Keratinocyte (primary cell): ENCODE measurements around the gene NOX3. TPM values are rescaled to one million over a fixed set of nuclear protein-coding genes. Genes with fewer than 3 reads are reported as not detected.

ENCODE experiments used
- DNase-seq: peaks from one replicate; pipeline ENCODE4 v3.0.0-alpha.2; 2011; ENCODE audit warnings: low read depth, missing footprints, low spot score
- FAIRE-seq: peaks from 2 replicates; lab custom pipeline; 2011; peaks lifted over from hg19 to GRCh38; lab: Jason Lieb, UNC
- H2AFZ ChIP-seq: 2 replicates; pipeline ENCODE4 v1.6.0; 2012; ENCODE audit warnings: low read length, control low read depth, inconsistent platforms; ENCODE audit not compliant: control insufficient read depth
- H3K27ac ChIP-seq: 2 replicates; pipeline ENCODE4 v1.5.1; 2011; ENCODE audit warnings: low read length; ENCODE audit not compliant: control insufficient read depth, insufficient read depth
- H3K27me3 ChIP-seq: 3 replicates; pipeline ENCODE4 v1.6.0; 2011; ENCODE audit warnings: low read length; ENCODE audit not compliant: control insufficient read depth, insufficient read depth; ENCODE audit errors: extremely low read depth
- H3K36me3 ChIP-seq, 2 experiments: 2 replicates in 1 of 2; 3 replicates in 1 of 2; pipeline ENCODE4 v1.5.1; 2011; ENCODE audit warnings: low read length in 2 of 2, mild to moderate bottlenecking in 1 of 2; ENCODE audit not compliant: control insufficient read depth in 2 of 2, insufficient read depth in 2 of 2; ENCODE audit errors: extremely low read depth in 1 of 2
- H3K4me1 ChIP-seq: 3 replicates; pipeline ENCODE4 v1.5.1; 2011; ENCODE audit warnings: low read length; ENCODE audit not compliant: control insufficient read depth, insufficient read depth; ENCODE audit errors: extremely low read depth
- H3K4me2 ChIP-seq: 3 replicates; pipeline ENCODE4 v1.6.0; 2011; ENCODE audit warnings: low read depth, low read length; ENCODE audit not compliant: control insufficient read depth, insufficient read depth; ENCODE audit errors: extremely low read depth
- H3K4me3 ChIP-seq, 3 experiments: fragments of 200-600 bp in 1 of 3; sonication (generic) in 1 of 3; 2 replicates in 2 of 3; 3 replicates in 1 of 3; pipeline ENCODE4 v1.5.1; 2011 to 2016; ENCODE audit warnings: low read length in 3 of 3, mild to moderate bottlenecking in 3 of 3, control low read depth in 2 of 3, inconsistent platforms in 1 of 3, low read depth in 1 of 3, mixed read lengths in 1 of 3, mixed run types in 1 of 3, moderate library complexity in 1 of 3; ENCODE audit not compliant: control insufficient read depth in 2 of 3, insufficient read depth in 2 of 3; ENCODE audit errors: extremely low read depth in 1 of 3
- H3K79me2 ChIP-seq: 2 replicates; pipeline ENCODE4 v1.6.0; 2012; ENCODE audit warnings: low read length; ENCODE audit not compliant: control insufficient read depth, insufficient read depth
- H3K9ac ChIP-seq: 3 replicates; pipeline ENCODE4 v1.6.0; 2011; ENCODE audit warnings: low read length; ENCODE audit not compliant: control insufficient read depth, insufficient read depth; ENCODE audit errors: extremely low read depth
- H3K9me1 ChIP-seq: 3 replicates; pipeline ENCODE4 v1.6.0; 2011; ENCODE audit warnings: low read length; ENCODE audit not compliant: control insufficient read depth, insufficient read depth; ENCODE audit errors: extremely low read depth
- H3K9me3 ChIP-seq: 2 replicates; pipeline ENCODE4 v1.5.1; 2012; ENCODE audit warnings: low read depth, low read length; ENCODE audit not compliant: control insufficient read depth
- H4K20me1 ChIP-seq: 3 replicates; pipeline ENCODE4 v1.6.0; 2011; ENCODE audit warnings: low read length; ENCODE audit not compliant: control insufficient read depth, insufficient read depth; ENCODE audit errors: extremely low read depth
- CTCF ChIP-seq, 3 experiments: IDR thresholded peaks in 1 of 3; conservative IDR thresholded peaks in 1 of 3; optimal IDR thresholded peaks in 1 of 3; 2 replicates in 2 of 3; 3 replicates in 1 of 3; pipeline versions ENCODE3 to v1.5.1; 2011; ENCODE audit warnings: low read length in 3 of 3, mild to moderate bottlenecking in 3 of 3, moderate library complexity in 2 of 3, control low read depth in 1 of 3, inconsistent platforms in 1 of 3; ENCODE audit not compliant: insufficient read depth in 2 of 3; ENCODE audit errors: extremely low read depth in 1 of 3
- EZH2 ChIP-seq: IDR thresholded peaks from one replicate; pipeline ENCODE4 v1.6.1; 2012; ENCODE audit warnings: inconsistent platforms, mild to moderate bottlenecking, low read length, moderate library complexity
- dilution Hi-C: fragments of 300-500 bp; cut with MboI; formaldehyde crosslinking; loops from one replicate; pipeline ENCODE4 v1.7.0; 2020; ENCODE audit warnings: low sequenced_read_pairs; ENCODE audit not compliant: extremely low pct_ligation_motif_present
- polyA plus RNA-seq, 5 experiments: library from polyadenylated mRNA; depleted of rRNA in 3 of 5; stranded (reverse) in 3 of 5; stranded (forward) in 1 of 5; unstranded in 1 of 5; fragments of >200 nt; gene quantifications; 1 replicate in 1 of 5; 2 replicates in 3 of 5; 3 replicates in 1 of 5; pipeline versions ENCODE4 v1.2.1 to v1.2.3, GENCODE V29; 2011 to 2012; ENCODE audit warnings: missing spikeins in 2 of 5, low read depth in 1 of 5, low replicate concordance in 1 of 5

The NOX3 gene
- polyA plus RNA-seq, 1 donor (not counting 4 experiments of a cell fraction or from before 2014, with no cell fraction given): not detected

- Histone ChIP-seq H3K4me2 (no peak overlapping the region), H2AFZ (no peak overlapping the region), H3K9ac (no peak overlapping the region)
Observed at GRCh38 chr6:155399745-155400653, 55.6 kb downstream of the NOX3 start.

GRCh38 chr6:155399062-155399744 is 56.4 kb downstream of the NOX3 start:
- no peaks in the 10 kb centered on the region for H4K20me1 ChIP-seq
- no peak overlapping the region for H3K4me2 ChIP-seq
- no peaks in the 10 kb centered on the region for H3K79me2 ChIP-seq
- H2AFZ ChIP-seq: no peak overlapping the region
- H3K36me3 ChIP-seq: no peaks in the 10 kb centered on the region
- dilution Hi-C loops: no loop called here
- no peaks in the 10 kb centered on the region for H3K4me1 ChIP-seq
- TF ChIP-seq EZH2 (no peak), CTCF (optimal IDR thresholded peaks at IDR 0.05 in 1 of 3, IDR thresholded peaks at IDR 0.05 in 1 of 3, conservative IDR thresholded peaks at IDR 0.05 in 1 of 3; ENCODE audit: extremely low read depth in 1 of 3, insufficient read depth in 2 of 3, low read length in 3 of 3) (no peak)
- peaks cover 3% of the 10 kb centered on the region for H3K27me3 ChIP-seq
- FAIRE-seq (no peak), DNase-seq (no peak)
- H3K9ac ChIP-seq: no peak overlapping the region
- H3K27ac ChIP-seq: no peak overlapping the region
- no peaks in the 10 kb centered on the region for H3K9me1 ChIP-seq
- H3K4me3 ChIP-seq: no peak overlapping the region
- no peaks in the 10 kb centered on the region for H3K9me3 ChIP-seq

More at GRCh38 chr6:155399745-155400653, 55.6 kb downstream of the NOX3 start:
- no peaks in the 10 kb centered on the region for H3K9me3 ChIP-seq
- no peaks in the 10 kb centered on the region for H3K36me3 ChIP-seq
- no peak overlapping the region for H3K27ac ChIP-seq
- dilution Hi-C loops: no loop called here
- DNase-seq (no peak), FAIRE-seq (no peak)
- H3K27me3 ChIP-seq: peaks cover 3% of the 10 kb centered on the region
- H3K4me3 ChIP-seq: no peak overlapping the region
- no peaks in the 10 kb centered on the region for H3K9me1 ChIP-seq
- H3K79me2 ChIP-seq: no peaks in the 10 kb centered on the region
- H4K20me1 ChIP-seq: no peaks in the 10 kb centered on the region
- TF ChIP-seq CTCF (optimal IDR thresholded peaks at IDR 0.05 in 1 of 3, IDR thresholded peaks at IDR 0.05 in 1 of 3, conservative IDR thresholded peaks at IDR 0.05 in 1 of 3; ENCODE audit: extremely low read depth in 1 of 3, insufficient read depth in 2 of 3, low read length in 3 of 3): no peak
- TF ChIP-seq EZH2: no peak
- H3K4me1 ChIP-seq: no peaks in the 10 kb centered on the region
